GM04503 (cell line): Measurements from ENCODE around the gene IL1RL1.

ENCODE experiments used
- DNase-seq: peaks from one replicate; pipeline ENCODE4 v3.0.0-alpha.2; 2012; ENCODE audit warnings: low read depth

The IL1RL1 gene

DNA sequence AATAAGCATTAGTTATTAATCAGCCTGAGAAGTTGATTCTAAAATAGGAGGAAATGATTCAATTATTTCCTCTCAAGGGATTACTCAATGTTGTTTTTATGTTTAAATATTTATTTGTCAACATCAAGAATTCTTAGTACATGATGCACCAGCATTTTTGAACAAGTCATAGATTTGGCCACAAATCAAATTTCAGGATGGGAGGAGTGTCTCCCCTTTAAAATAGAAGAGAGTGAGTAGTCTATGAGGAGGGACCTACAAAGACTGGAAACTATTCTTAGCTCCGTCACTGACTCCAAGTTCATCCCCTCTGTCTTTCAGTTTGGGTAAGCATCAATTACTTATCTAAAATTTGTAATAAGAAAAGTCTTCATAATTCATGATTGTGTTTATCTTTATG is 25.6 kb downstream of the IL1RL1 start:
- DNase-seq: no peak

- no peak for DNase-seq
Observed at GRCh38 chr2:102337481-102338386, 26.4 kb downstream of the IL1RL1 start.

GRCh38 chr2:102340778-102341177 is 29.4 kb downstream of the IL1RL1 start:
- no peak for DNase-seq

DNA sequence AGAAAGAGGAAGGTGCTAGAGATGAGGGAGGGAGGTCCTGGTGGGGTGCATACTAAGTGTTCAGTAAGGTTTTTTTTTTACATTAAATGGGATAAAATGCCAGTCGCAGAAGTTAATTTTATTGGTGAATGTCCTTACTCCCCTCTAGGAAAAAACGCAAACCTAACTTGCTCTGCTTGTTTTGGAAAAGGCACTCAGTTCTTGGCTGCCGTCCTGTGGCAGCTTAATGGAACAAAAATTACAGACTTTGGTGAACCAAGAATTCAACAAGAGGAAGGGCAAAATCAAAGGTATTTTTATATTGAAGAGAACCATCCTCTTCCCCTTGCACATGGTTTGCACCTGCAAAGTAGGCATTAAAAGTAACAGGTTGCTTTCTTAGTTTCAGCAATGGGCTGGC is 31.5 kb downstream of the IL1RL1 start:
- DNase-seq: no peak

DNA sequence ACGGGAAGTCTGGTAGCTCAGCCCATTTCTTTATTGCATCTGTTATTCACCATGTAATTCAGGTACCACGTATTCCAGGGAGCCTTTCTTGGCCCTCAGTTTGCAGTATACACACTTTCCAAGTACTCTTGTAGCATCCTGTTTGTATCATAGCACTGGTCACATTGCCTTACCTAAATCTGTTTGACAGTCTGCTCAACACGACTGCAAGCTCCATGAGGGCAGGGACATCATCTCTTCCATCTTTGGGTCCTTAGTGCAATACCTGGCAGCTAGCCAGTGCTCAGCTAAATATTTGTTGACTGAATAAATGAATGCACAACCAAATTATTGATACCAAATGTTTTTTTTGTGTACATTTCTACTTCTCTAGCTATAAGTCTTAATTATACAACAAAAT is 33.0 kb downstream of the IL1RL1 start:
- no peak for DNase-seq

GRCh38 chr2:102345329-102345920 is 34.1 kb downstream of the IL1RL1 start:
- DNase-seq: no peak

DNA sequence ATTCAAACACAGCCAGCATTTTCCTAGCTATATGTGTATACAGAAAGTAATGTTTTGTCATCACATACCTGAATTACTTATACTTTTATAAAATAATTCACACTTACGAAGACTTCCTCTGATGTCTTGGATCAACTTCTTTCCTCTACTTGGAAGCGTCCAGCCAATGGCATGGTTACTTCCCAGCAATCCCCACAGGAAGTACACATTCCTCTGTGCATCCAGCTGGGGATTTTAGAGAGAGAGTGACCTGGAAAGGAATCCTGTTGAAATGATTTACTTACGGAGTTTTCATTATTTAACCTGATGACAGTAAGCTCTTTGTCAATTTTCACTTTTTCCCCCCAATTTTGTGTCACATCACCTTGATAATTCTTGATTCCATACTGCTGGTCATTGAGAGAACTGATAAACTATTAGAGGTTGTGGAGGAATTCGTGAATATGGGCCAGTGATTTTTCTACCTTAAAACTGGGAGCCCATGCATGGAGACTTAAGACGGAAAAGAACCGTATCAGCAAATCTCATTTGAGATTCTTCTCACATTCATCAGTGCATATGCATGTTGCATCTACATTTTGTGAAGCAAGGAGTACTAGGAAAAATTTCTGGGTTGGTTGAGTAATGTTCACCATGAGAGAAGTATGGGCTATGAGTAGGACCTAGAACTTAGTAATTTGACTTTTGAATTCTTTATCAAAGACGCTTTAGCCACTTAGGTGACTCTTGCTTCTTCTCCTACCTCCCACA is 35.2 kb downstream of the IL1RL1 start:
- DNase-seq: no peak

- no peak for DNase-seq
Observed at GRCh38 chr2:102350137-102350793, 38.9 kb downstream of the IL1RL1 start.

DNA sequence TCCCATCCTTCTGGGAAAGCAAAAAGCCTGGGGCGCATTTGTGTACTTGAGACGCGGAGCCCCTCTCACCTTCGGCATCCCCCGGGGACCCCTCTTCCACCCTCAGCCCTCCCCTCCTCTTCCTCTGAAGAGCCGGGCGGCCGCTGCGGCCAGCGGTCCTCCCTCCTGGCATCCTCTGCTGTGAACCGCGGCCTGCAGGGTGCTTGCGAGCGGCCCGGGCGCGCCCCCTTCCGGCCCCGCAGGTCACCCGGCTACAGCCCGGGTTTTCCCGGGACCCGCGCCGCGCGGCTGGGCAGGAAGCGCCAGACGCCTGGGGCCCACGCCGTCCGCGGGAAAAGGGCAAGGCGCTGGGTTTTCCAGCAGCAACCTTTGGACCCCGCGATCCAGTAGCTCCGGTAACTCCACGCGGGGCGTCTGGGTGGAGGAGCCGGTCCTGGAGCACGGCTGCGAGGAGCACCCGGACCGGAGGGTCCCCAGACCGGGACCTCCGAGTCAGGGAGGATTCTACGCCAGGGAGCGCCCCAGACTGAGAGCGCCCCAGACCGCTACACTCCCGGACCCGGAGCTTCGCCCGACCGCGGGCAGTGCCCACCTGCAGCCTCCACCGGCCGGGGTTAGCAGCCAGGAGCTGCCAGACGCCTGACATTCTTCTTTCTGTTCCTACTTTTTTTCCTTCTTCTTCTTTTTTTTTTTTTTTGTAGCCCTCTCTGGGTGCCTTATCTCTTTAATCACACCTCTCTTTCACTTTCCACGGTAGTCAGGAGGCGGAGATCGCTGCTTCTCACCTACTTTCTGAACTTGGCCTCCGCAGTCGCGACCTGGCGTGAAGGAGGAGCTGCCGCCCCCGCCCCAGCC is 44.4 kb downstream of the IL1RL1 start, which contains the start of gene IL18R1:
TSS of gene IL18R1 (plus strand) at position 271 of the 855 bp plus-strand sequence. CDS start 6,865 bp downstream, outside the sequence.
- peak; percentile 4 for DNase-seq

DNA sequence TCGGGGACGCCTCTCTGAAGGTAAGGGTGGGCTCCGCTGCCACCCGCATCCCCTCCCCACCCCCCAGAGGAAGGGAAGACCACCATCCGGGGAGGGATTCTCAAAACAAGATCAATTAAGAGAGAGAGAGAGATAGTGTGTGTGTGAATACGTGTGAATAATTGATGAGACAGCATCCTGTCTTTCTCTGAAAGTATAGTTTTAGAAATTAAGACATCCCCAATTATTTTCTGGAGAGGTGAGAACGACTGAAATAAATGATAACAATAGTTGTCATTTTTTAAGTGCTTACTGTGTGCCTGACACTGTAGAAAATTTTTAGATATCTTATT is 45.0 kb downstream of the IL1RL1 start:
- DNase-seq: no peak

DNA sequence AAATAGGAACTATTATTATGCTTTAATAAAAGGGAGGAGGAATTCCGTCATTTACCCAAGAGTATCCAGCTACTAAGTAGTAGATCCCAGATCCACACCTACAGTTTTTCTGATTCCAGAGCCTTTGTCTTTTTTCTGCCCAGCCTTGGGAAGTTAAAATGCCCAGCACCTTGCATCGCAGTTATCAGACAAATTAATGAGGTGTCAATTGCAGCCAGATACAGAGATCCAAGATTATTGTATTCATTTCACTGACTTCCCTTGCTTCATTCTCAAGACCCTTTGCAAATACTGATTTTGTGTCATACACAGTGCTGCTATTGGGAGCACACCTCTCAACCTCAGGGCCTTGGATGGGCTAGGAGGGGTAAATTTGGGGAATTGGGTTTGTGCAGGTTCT is 45.4 kb downstream of the IL1RL1 start:
- no peak for DNase-seq

DNA sequence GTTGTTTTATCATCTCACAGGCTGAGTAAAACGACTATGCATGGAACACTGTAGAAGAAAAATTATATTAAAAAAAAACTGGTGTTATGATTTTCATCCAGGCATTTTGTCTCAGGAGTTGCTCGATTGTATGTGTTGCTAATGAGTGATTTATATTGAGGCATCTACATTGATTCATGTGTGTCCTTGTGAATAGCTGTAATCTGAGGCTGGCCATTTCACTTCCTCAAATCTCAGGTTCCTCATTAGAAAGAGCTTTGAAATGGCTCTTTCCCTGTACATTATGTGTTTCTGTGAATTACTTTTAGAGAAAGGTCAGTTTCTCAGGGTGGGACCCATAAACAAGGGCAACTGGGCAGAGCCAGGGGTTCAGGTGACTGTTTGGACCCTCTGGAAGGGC is 46.6 kb downstream of the IL1RL1 start:
- DNase-seq: no peak

GRCh38 chr2:102358496-102358895 is 47.1 kb downstream of the IL1RL1 start:
- DNase-seq: no peak

GRCh38 chr2:102359527-102359926 is 48.2 kb downstream of the IL1RL1 start:
- no peak for DNase-seq

- no peak for DNase-seq
Observed at GRCh38 chr2:102361632-102362241, 50.4 kb downstream of the IL1RL1 start.

- no peak for DNase-seq
Observed at GRCh38 chr2:102365763-102366162, 54.4 kb downstream of the IL1RL1 start.

GRCh38 chr2:102366406-102367112 is 55.2 kb downstream of the IL1RL1 start:
- DNase-seq: no peak

- no peak for DNase-seq
Observed at GRCh38 chr2:102367331-102367971, 56.1 kb downstream of the IL1RL1 start.

- DNase-seq: no peak
Observed at GRCh38 chr2:102368461-102369109, 57.2 kb downstream of the IL1RL1 start.
